Peyer's patch (tissue), 4 donors: Measurements from ENCODE around the gene SAV1. TPM values are rescaled to one million over a fixed set of nuclear protein-coding genes. Genes with fewer than 3 reads are reported as not detected.
"Not testable (repeated sequence)": the region's sequence is repeated elsewhere in the genome, so short reads cannot be mapped to it uniquely, and the experiment has no call there.

Experiments used
- DNase-seq, 3 donors: peaks; one replicate each; pipeline ENCODE4 v3.0.0-alpha.2; 2017 to 2019
- H3K27ac ChIP-seq, 4 donors: fragments of 200-600 bp; sonication (generic); one replicate each; pipeline ENCODE4 v1.5.1; 2016 to 2019
- H3K27me3 ChIP-seq, 2 donors: fragments of 200-600 bp; sonication (generic); one replicate each; pipeline ENCODE4 v1.5.1; 2019
- H3K36me3 ChIP-seq, 3 donors: fragments of 200-600 bp; sonication (generic); one replicate each; pipeline ENCODE4 v1.5.1; 2016 to 2019
- H3K4me1 ChIP-seq, 4 donors: fragments of 200-600 bp; sonication (generic); one replicate each; pipeline ENCODE4 v1.5.1; 2016 to 2019
- H3K4me3 ChIP-seq, 4 donors: fragments of 200-600 bp; sonication (generic); 1 replicate in 3 of 4; 2 replicates in 1 of 4; pipeline ENCODE4 v1.5.1; 2016 to 2019; ENCODE audit warnings: mild to moderate bottlenecking in 1 of 4
- H3K9me3 ChIP-seq, 4 donors: fragments of 200-600 bp; sonication (generic); one replicate each; pipeline ENCODE4 v1.5.1; 2016 to 2019; ENCODE audit warnings: mild to moderate bottlenecking in 1 of 4
- CTCF ChIP-seq, 6 experiments: fragments of 450-650 bp in 4 of 6; fragments of 200-600 bp in 2 of 6; sonication (generic) in 1 of 6; IDR thresholded peaks; one replicate each; pipeline ENCODE4 v1.5.1; 2017 to 2019; ENCODE audit warnings: antibody characterized with exemption in 6 of 6, mild to moderate bottlenecking in 3 of 6, moderate library complexity in 1 of 6
- POLR2A ChIP-seq, 2 donors: fragments of 450-650 bp; IDR thresholded peaks; one replicate each; pipeline ENCODE4 v1.5.1; 2017; ENCODE audit warnings: antibody characterized with exemption in 2 of 2, mild to moderate bottlenecking in 2 of 2, moderate library complexity in 2 of 2
- total RNA-seq, 4 donors: library from RNA; depleted of rRNA; stranded (reverse); fragments of >200 nt; gene quantifications; one replicate each; pipeline ENCODE4 v1.1.0, GENCODE V29; 2016

Gene SAV1
- total RNA-seq, 4 donors from 2014 or later = 16.6 to 23.9 (median 17.8) TPM

GRCh38 chr14:50704454-50705010 lies 36.4 kb upstream of the SAV1 start:
- Histone ChIP-seq H3K36me3 (no peaks in the 10 kb centered on the region), H3K4me1 (no peaks in the 10 kb centered on the region), H3K27ac (no peak overlapping the region), H3K27me3 (no peaks in the 10 kb centered on the region), H3K9me3 (no peaks in the 10 kb centered on the region), H3K4me3 (no peak overlapping the region)
- no peak for TF ChIP-seq CTCF (IDR thresholded peaks at IDR 0.05)
- TF ChIP-seq POLR2A (IDR thresholded peaks at IDR 0.05) = no peak
- DNase-seq = no peak

- H3K27ac ChIP-seq = no peak overlapping the region
- DNase-seq = no peak
- no peaks in the 10 kb centered on the region for H3K36me3 ChIP-seq
- no peaks in the 10 kb centered on the region for H3K27me3 ChIP-seq
- no peaks in the 10 kb centered on the region for H3K9me3 ChIP-seq
- no peak overlapping the region for H3K4me3 ChIP-seq
- no peak for TF ChIP-seq POLR2A (IDR thresholded peaks at IDR 0.05)
- TF ChIP-seq CTCF (IDR thresholded peaks at IDR 0.05) = no peak
- H3K4me1 ChIP-seq = no peaks in the 10 kb centered on the region
Observed at GRCh38 chr14:50697659-50698290, 29.7 kb upstream of the SAV1 start.

GRCh38 chr14:50694260-50694659 lies 26.2 kb upstream of the SAV1 start:
- not testable (repeated sequence) for H3K4me3 ChIP-seq, H3K36me3 ChIP-seq, H3K27ac ChIP-seq, H3K4me1 ChIP-seq, DNase-seq, H3K9me3 ChIP-seq, H3K27me3 ChIP-seq

- H3K4me3 ChIP-seq = no peak overlapping the region
- DNase-seq = no peak
- TF ChIP-seq CTCF (IDR thresholded peaks at IDR 0.05) = no peak
- no peak for TF ChIP-seq POLR2A (IDR thresholded peaks at IDR 0.05)
- no peaks in the 10 kb centered on the region for H3K27me3 ChIP-seq
- H3K9me3 ChIP-seq = peaks cover 0 to 6% (median 0%) of the 10 kb centered on the region in 4 donors
- no peaks in the 10 kb centered on the region for H3K36me3 ChIP-seq
- no peaks in the 10 kb centered on the region for H3K4me1 ChIP-seq
- no peak overlapping the region for H3K27ac ChIP-seq
Observed at GRCh38 chr14:50688875-50689274, 20.8 kb upstream of the SAV1 start.

GRCh38 chr14:50679674-50680073 lies 11.6 kb upstream of the SAV1 start:
- no peaks in the 10 kb centered on the region for H3K36me3 ChIP-seq
- DNase-seq = no peak
- TF ChIP-seq POLR2A (IDR thresholded peaks at IDR 0.05) (no peak), CTCF (IDR thresholded peaks at IDR 0.05) (no peak)
- H3K9me3 ChIP-seq = no peaks in the 10 kb centered on the region
- H3K4me3 ChIP-seq = no peak overlapping the region
- no peak overlapping the region for H3K27ac ChIP-seq
- H3K27me3 ChIP-seq = no peaks in the 10 kb centered on the region
- H3K4me1 ChIP-seq = no peaks in the 10 kb centered on the region

GRCh38 chr14:50678163-50678562 lies 10.1 kb upstream of the SAV1 start:
- H3K27ac ChIP-seq = no peak overlapping the region

More at GRCh38 chr14:50678163-50678562, 10.1 kb upstream of the SAV1 start:
- Histone ChIP-seq H3K9me3 (no peaks in the 10 kb centered on the region), H3K36me3 (no peaks in the 10 kb centered on the region), H3K4me1 (no peaks in the 10 kb centered on the region), H3K27me3 (no peaks in the 10 kb centered on the region), H3K4me3 (no peak overlapping the region)
- TF ChIP-seq CTCF (IDR thresholded peaks at IDR 0.05) (no peak), POLR2A (IDR thresholded peaks at IDR 0.05) (no peak)
- no peak for DNase-seq
